Hematopoietic multipotent progenitor cell (in vitro differentiated cells): ENCODE results near the gene CTNNA2. TPM values are rescaled to one million over a fixed set of nuclear protein-coding genes. Genes with fewer than 3 reads are reported as not detected.

Source experiments
- DNase-seq, 3 donors: peaks; one replicate each; pipeline ENCODE4 v3.0.0-alpha.2; 2011 to 2015; ENCODE audit warnings: low read depth in 2 of 3, low spot score in 2 of 3
- total RNA-seq: library from RNA; depleted of rRNA; stranded (reverse); fragments of >200 nt; gene quantifications from one replicate; pipeline ENCODE4 v1.2.3, GENCODE V29; 2012

The CTNNA2 gene
- total RNA-seq, 1 donor, result not detected

DNA sequence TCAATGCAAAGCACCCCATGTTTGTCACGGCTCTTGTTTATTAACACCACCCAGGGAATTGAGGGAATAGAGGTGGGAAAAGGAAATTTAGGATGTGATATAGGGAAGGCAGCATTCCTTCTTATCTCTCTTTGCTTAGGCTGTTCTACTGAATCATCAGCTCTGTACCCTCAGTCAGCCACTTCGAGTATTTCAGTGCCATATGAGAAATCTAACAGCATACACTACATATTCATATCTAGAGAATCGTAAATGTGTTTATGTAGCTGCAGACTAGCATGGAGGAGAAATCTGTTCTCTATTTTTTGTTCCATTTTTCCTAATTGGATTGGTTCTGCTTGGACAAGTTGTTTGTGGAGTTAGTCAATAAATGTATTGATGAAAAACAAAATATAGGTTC, 187.8 kb downstream of the CTNNA2 start:
- DNase-seq, result no peak

- no peak for DNase-seq
These were observed 190.1 kb downstream of the CTNNA2 start for GRCh38 chr2:79702905-79703304.

DNA sequence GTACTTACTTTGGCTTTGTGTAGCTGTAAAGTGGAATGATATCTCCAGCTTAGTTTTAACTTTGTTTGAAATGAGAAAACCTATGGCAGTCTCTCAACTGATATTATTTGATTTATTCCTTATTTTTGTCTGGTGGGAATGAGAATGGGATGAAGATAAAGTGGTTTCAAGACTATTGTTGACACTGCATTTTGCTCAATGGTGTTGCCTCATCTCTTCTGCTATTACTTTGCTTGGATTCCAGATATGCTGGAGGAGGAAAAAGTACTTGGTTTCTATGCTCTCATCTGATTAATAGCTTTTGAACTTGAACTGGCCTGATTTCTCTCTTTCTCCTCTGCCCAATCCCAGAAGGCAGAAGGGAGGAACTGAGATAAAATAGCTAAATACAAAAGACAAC, 198.2 kb downstream of the CTNNA2 start:
- DNase-seq, result no peak

GRCh38 chr2:79713131-79713785, 200.4 kb downstream of the CTNNA2 start:
- no peak for DNase-seq

DNA sequence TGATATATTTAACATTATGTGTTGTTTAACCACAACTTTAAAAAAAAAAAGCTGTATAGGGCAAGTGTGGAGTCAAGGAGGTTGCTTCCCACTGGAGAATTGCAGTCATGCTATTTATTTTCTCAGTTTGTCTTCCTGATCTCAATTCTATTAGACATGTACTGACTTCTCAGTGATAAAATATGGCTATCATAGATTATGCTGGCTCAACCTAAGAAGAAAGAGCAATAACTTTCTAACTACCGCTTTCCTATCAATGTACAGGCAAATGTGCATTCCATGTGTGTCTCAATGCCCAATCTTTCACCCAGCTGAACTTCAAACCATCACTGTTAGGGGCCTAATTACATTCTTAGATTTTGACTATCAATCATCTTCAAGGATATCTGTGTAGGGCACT, 201.4 kb downstream of the CTNNA2 start:
- no peak for DNase-seq

DNA sequence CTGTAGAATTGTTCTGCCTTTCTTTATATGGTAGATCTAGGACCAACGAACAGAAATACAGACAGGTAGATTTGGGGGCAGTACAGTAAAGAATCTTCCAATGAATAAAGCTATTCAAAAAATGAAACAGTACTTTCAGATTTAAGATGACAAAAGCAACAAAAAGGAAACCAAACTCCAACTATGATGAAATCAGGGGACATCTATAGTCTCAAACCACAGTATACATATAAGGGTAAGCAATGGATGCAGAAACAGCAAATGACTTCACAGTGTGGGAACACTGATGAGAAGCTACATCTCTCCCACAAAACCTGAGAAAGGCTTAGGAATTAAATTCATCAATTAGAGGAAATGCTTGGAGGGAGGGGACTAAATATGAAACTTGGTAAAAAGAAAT, 202.5 kb downstream of the CTNNA2 start:
- no peak for DNase-seq

DNA sequence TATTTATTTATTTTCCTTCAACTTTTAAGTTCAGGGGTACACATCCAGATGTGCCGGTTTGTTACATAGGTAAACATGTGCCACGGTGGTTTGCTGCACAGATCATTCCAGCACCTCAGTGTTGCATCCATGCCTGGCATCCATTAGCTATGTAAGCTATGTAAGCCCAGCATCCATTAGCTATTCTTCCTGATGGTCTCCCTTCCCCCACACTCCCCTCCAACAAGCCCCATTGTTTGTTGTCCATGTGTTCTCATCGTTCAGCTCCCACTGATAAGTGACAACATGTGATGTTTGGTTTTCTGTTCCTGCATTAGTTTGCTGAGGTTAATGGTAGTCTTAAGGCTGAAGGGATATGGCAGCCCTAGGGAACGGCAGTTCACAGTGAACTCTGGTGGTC, 203.4 kb downstream of the CTNNA2 start:
- no peak for DNase-seq

- DNase-seq, result no peak
These were observed 204.6 kb downstream of the CTNNA2 start for GRCh38 chr2:79717364-79718007.

DNA sequence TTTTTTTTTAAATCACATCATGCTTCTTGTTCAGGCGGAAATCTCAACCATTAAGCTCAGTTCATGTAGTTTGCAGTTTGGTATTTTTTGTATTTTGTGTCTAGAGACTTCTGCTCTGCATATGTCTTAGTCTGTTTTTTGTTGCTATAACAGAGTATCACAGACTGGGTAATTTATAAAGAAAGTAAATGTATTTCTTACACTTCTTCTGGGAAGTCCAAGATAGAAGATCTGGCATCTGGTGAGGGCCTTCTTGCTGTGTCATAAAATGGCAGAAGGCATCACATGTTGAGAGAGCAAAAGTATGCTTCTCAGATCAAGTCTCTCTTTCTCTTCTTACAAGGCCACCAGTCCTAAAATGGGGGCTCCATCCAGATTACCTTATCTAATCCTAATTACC, 208.2 kb downstream of the CTNNA2 start:
- DNase-seq, result no peak

DNA sequence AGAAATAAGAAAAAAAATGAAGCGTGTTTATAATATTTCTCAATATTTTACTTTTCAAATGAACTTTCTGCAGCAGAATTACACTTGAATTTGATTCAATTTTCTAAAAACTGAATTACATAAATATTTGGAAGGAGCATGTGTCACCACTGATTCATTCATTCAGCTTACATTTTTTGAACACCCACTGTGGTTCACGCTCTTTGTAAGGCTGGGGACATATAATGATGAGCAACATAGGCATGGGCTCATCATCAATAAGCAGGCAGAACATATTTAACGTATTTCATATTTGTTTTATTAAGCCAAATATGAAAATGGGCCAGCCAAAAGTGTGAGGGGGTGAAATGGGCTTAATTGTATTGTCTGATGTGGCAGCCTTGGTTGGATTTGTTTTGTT, 209.1 kb downstream of the CTNNA2 start:
- no peak for DNase-seq

DNA sequence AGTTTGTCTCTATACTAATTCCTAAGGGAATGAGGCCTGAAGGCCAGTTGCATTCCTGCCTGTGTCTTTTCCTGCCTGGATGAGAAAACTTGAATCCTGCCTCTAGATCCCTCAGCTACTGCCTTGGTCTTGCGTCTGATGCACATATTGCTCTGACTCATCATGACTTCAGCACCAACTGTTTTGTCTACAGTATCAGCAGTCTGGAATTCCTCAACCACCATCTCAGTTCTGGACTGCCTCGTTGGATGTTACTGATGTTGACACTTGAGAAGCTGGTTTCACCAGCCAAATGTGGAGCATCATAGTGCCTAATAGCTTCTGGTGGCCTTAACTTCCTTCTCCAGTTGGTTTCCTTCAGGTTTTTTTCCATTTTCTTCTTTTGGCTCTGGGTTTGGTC, 211.0 kb downstream of the CTNNA2 start:
- no peak for DNase-seq

DNA sequence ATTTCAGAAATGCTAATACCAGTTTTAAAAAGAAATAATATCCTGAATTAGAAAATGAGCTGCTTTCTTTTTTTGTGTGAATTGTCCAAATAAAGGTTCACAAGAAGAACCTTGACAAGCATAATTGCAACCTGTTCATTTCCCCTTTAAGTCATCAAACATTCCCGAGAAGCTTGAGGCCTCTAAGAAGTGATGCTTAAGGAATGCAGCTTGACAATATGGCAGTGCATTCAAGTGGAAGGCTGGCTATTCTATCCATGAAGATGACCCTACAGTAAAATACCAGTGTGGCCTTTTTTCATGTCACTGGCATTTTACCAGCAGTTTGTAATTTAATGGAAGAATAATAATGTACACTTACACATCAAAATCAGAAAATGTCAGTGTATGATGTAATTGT, 216.7 kb downstream of the CTNNA2 start:
- DNase-seq, result no peak

- DNase-seq, result no peak
These were observed 221.7 kb downstream of the CTNNA2 start for GRCh38 chr2:79734518-79734917.

DNA sequence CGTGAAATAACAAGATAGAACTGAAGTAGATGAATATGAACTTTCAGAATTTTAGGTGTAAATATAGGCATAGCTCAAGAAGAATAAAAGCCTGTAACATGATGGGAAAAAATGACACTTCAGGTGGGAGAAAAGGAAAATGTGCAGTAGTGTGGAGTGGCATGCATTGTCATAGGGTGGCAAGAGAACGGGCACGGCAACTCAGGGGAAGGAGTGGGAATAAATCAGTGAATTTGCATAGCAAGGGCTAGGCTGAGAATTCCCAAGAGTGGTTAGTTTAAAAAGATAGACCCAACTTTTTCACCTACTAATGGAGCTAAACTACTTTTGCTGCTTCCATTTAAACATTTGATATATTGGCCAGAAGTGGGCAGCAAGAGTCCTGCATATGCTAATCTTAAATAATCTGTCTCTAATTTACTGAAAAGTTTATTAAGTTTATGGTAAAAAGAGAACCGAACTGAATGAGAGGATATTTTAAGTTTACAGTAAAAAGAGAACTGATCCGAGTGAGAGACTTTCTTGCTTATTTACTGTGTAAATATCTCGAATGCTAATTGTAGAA, 228.1 kb downstream of the CTNNA2 start:
- no peak for DNase-seq

GRCh38 chr2:79750321-79750720, 237.5 kb downstream of the CTNNA2 start:
- no peak for DNase-seq

- no peak for DNase-seq
These were observed 244.7 kb downstream of the CTNNA2 start for GRCh38 chr2:79757526-79757925.

- DNase-seq, result no peak
These were observed 245.2 kb downstream of the CTNNA2 start for GRCh38 chr2:79758042-79758441.

DNA sequence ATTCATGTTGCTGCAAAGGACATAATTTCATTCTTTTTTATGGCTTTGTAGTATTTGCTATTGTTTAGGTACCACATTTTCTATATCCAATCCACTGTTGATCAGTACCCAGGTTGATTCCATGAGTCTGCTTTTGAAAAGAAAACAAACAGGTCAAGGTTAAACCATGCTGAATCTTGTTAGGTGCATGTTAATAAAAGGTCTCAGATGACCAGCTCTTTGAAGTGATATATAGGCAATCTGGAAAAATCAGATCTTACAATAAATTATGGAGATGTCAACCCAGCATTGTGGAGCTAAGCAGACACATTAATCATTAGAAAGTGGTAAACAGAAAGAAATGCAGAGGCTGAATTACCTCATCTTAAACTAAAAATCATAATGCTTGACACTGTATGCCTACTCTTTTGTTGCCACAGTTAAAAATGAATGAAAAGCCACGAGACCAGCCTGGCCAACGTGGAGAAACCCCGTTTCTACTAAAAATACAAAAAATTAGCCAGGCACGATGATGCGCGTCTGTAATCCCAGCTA, 246.0 kb downstream of the CTNNA2 start:
- no peak for DNase-seq

- no peak for DNase-seq
These were observed 258.1 kb downstream of the CTNNA2 start for GRCh38 chr2:79770926-79771325.

DNA sequence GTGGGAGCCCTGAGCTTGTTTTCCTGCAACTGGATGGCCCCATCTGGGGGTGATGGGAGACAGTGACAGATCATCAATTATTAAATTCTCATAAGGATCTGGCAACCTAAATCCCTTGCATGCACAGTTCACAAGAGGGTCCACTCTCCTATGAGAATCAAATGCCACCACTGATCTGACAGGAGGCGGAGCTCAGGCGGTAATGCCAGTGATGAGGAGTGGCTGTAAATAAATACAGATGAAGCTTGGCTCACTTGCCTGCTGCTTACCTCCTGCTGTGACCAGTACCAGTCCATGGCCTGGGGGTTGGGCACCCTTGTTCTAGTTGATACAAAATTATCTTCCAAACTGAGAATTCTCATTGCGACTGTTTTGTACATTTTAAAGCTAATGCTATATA, 258.6 kb downstream of the CTNNA2 start:
- DNase-seq, result no peak

DNA sequence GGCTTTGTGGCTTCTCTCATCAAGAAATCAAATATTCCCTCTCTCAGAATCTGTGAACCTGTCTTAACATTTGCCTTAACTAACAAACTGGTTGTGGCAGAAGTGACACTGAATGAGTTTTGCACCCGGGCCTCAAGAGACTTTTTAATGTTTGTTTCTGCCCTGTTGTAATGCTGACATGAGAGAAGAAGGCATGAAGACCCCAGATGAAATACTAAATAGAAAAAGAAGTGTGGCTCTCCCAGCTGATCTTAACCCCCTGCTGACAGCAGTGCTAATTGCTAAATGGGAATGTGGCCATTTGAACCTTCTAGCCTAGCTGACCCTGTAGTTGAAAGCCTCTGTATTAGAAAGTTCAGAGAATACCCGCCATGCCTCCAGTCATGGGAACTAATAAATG, 261.2 kb downstream of the CTNNA2 start:
- no peak for DNase-seq

DNA sequence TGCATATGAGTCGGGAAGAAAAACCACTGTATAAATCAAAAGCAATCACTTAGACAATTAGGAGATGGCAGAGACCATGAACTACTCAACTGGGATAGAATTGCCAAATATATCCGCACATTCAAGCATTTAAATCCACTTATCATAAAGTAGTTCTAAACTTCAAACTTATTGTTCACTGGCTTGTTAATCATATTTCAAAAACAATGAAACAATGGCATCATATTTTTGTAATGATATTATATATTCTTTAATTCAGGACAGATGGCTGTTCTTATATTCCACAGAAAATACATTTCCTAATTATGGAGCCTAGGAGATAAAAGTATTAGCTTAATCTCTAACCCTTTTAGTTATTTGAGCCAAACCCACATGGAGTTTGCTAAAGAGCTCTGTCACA, 263.6 kb downstream of the CTNNA2 start:
- DNase-seq, result no peak
